Colonic mucosa (tissue), 4 donors: ENCODE results near the gene ACTL6B. TPM values are rescaled to one million over a fixed set of nuclear protein-coding genes. Genes with fewer than 3 reads are reported as not detected.
"Not testable (repeated sequence)": the region's sequence is repeated elsewhere in the genome, so short reads cannot be mapped to it uniquely, and the experiment has no call there.

ENCODE experiments used
- DNase-seq: peaks from one replicate; pipeline ENCODE4 v3.0.0-alpha.2; 2020
- H3K27ac ChIP-seq: fragments of 200-600 bp; one replicate; pipeline ENCODE4 v1.8.0; 2021
- H3K27me3 ChIP-seq: fragments of 200-600 bp; one replicate; pipeline ENCODE4 v1.8.0; 2021
- H3K36me3 ChIP-seq: fragments of 200-600 bp; one replicate; pipeline ENCODE4 v1.8.0; 2021
- H3K4me1 ChIP-seq: fragments of 200-600 bp; one replicate; pipeline ENCODE4 v1.8.0; 2021; ENCODE audit warnings: mild to moderate bottlenecking
- H3K4me3 ChIP-seq: fragments of 200-600 bp; one replicate; pipeline ENCODE4 v1.8.0; 2021
- H3K9ac ChIP-seq, 2 donors: one replicate each; pipeline ENCODE4 v1.7.0; 2013; ENCODE audit warnings: control low read depth in 2 of 2, low read depth in 2 of 2, low read length in 2 of 2
- H3K9me3 ChIP-seq: fragments of 200-600 bp; one replicate; pipeline ENCODE4 v1.8.0; 2021
- intact Hi-C: fragments of 100-400 bp; cut with DNase I; formaldehyde crosslinking; loops from one replicate; pipeline ENCODE4 v1.14.1; 2022
- total RNA-seq, 2 donors: library from RNA; stranded (reverse); fragmentation: NEBNext Ultra II Directional in 1 of 2; extraction: Animal tissue kit (Norgen Biotek cat#: 25700) in 1 of 2; gene quantifications; one replicate each; pipeline ENCODE4 v1.2.1, GENCODE V29; 2021
- TF ChIP-seq, protein P1 (sequence below): fragments of 200-600 bp; IDR thresholded peaks from one replicate; pipeline ENCODE4 v1.8.0; 2022; ENCODE audit warnings: antibody characterized with exemption, mild to moderate bottlenecking
- donor health status: healthy.
- donor health status: DM: no; HTN: no; CAD: no.
- donor health status: DM: no; HTN: no; CAD: no.

ACTL6B gene
- total RNA-seq, 2 donors from 2014 or later, result 0.29 TPM; not detected in 1

DNA sequence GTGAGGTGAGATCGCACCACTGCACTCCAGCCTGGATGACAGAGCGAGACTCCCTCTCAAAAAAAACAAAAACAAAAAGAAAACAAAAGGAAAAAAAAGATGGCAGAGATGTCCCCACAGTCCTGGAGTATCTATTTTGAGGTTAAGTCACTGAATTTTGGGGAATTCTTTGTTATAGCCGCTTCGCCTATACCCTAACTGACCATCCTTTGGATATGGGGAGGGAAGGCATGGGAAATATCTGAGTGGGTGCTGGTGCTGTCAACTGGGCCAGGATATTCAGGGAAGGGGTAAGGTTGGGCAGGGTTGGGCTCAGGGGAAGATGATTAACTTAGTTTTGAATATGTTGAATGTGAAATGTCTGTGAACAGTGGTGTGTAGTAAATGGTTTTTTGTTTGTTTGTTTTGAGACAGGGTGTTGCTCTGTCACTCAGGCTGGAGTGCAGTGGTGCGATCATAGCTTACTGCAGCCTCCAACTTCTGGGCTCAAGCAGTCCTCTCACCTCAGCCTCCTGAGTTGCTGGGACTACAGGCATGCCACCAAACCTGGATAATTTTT lies 9.0 kb upstream of the ACTL6B start:
- Histone ChIP-seq H3K4me1 (no peaks in the 10 kb centered on the region), H3K9ac (no peak overlapping the region), H3K27ac (no peak overlapping the region), H3K27me3 (no peaks in the 10 kb centered on the region), H3K36me3 (no peaks in the 10 kb centered on the region), H3K9me3 (no peaks in the 10 kb centered on the region), H3K4me3 (no peak overlapping the region)
- TF ChIP-seq, protein P1, sequence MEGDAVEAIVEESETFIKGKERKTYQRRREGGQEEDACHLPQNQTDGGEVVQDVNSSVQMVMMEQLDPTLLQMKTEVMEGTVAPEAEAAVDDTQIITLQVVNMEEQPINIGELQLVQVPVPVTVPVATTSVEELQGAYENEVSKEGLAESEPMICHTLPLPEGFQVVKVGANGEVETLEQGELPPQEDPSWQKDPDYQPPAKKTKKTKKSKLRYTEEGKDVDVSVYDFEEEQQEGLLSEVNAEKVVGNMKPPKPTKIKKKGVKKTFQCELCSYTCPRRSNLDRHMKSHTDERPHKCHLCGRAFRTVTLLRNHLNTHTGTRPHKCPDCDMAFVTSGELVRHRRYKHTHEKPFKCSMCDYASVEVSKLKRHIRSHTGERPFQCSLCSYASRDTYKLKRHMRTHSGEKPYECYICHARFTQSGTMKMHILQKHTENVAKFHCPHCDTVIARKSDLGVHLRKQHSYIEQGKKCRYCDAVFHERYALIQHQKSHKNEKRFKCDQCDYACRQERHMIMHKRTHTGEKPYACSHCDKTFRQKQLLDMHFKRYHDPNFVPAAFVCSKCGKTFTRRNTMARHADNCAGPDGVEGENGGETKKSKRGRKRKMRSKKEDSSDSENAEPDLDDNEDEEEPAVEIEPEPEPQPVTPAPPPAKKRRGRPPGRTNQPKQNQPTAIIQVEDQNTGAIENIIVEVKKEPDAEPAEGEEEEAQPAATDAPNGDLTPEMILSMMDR, result no peak
- DNase-seq, result no peak
- intact Hi-C loops, result no loop called here

DNA sequence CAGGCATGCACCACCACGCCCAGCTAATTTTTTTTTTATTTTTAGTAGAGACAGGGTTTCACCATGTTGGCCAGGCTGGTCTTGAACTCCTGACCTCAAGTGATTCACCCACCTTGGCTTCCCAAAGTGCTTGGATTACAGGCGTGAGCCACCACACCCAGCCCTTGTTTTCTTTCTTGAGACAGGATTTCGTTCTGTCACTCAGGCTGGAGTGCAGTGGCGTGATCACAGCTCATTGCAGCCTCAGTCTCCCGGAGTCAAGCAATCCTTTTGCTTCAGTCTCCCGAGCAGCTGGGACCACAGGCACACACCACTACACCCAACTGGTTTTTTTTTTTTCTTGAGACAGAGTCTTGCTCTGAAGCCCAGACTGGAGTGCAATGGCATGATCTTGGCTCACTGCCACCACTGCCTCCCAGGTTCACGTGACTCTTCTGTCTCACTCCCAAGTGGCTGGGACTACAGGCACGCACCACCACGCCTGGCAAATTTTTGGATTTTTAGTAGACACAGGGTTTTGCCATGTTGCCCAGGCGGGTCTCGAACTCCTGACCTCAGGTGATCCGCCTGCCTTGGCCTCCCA lies 6.0 kb upstream of the ACTL6B start:
- H3K4me1 ChIP-seq, H3K4me3 ChIP-seq, H3K9ac ChIP-seq, H3K36me3 ChIP-seq, DNase-seq, intact Hi-C loops, H3K9me3 ChIP-seq, H3K27ac ChIP-seq, H3K27me3 ChIP-seq: not testable (repeated sequence)

DNA sequence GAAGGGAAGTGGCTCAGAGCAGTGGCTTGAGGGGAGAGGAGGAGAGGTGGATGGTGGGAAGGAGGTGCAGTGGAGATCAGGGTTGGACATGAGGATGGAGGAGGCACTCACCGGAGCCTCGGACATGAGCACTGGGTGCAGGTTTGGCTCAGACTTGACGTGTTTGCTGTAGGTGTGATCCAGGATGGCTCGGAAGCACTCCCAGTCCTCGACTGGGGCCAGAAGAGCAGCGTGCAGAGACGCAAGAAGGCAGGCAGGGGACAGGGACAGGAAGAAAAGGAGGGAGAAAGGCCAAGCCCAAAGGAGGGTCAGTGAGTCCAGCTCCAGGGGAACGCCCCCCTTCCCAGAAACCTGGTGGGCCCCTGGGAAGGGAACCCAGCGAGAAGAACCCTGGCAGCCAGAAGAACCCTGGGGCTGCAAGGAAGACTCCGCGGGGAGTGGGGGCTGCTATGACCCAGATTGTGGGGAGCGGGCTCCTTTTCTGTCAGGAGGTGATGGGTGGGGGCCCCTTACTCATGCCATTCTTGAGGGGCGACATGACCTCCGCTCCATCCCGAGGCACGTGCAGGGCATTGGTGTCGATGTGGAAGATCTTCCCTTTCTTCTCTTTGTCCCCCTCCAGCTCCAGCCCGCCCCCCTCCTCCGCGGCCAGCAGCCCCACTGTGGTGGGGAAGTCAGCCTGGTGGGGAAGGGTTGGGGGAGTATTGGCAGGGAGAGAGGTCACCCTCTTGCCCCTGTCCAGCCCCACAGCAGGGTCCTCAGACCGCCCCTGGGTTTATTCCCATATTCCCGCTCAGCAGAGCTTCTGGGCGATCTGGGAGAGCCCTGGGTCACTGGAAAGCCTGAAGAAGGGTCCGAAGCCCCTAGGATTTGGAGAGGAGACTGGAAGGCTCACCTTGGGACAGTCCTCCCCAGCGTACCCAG lies 1.1 kb downstream of the ACTL6B start:
- Histone ChIP-seq H3K36me3 (no peaks in the 10 kb centered on the region), H3K9ac (no peak overlapping the region), H3K27me3 (peaks cover 18% of the 10 kb centered on the region), H3K9me3 (no peaks in the 10 kb centered on the region), H3K4me1 (no peaks in the 10 kb centered on the region), H3K27ac (no peak overlapping the region), H3K4me3 (no peak overlapping the region)
- no peak for DNase-seq
- TF ChIP-seq, protein P1, result no peak
- intact Hi-C loops, result no loop called here

DNA sequence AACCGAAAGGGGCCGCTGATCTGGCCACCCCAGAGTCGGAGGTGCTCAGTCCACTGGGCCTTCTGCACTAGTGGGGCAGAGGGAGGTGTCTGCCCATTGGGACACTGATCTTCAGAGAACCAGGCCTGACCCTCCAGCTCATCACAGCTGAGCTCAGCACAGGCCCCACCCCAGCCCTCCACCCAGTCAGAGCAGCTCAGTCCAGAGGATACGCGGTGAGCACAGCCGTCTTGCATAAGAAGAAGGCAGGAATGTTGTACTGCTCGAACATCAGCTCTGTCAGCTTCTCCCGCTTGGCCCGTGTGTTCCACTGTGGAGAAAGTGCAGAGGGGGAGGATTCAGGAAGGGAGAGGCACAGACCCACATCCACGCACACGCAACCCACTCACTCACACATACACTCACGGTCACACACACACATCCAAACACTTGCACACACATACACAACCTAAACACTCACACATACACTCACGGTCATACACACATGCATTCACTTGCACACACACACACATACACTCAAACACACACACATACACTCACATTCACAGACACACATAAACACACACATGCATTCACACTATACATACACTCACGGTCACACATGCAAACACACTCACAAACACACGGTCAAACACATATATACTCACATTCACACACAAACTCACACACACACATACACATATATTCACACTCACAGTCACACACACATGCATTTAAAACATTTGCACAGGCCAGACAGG lies 6.3 kb downstream of the ACTL6B start:
- H3K4me3 ChIP-seq, result no peak overlapping the region
- peaks cover 6% of the 10 kb centered on the region for H3K27me3 ChIP-seq
- TF ChIP-seq, protein P1, result no peak
- H3K9ac ChIP-seq, result no peak overlapping the region
- no peaks in the 10 kb centered on the region for H3K4me1 ChIP-seq
- H3K27ac ChIP-seq, result no peak overlapping the region
- no peak for DNase-seq
- intact Hi-C loops, result no loop called here
- no peaks in the 10 kb centered on the region for H3K9me3 ChIP-seq
- no peaks in the 10 kb centered on the region for H3K36me3 ChIP-seq

DNA sequence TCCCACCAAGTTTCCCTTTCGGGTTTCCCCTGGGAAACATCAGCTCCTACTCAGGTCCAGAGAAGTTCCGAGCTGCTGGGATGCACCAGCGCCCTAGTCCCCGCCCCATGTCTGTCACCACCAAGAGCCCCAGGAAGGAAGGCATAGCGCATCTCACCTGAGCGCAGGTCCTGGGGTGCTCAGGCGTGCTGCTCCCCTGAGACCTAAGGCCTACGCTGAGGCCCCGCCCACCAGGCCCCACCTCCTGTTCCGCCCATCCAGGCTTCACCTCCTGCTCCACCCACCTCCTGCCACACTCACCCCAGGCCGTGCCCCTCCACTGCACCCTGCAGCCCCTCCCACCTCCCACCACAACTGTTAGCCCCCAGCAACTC lies 13.7 kb downstream of the ACTL6B start:
- Histone ChIP-seq H3K36me3 (no peaks in the 10 kb centered on the region), H3K9me3 (no peaks in the 10 kb centered on the region), H3K4me3 (no peak overlapping the region), H3K4me1 (no peaks in the 10 kb centered on the region), H3K27ac (no peak overlapping the region), H3K9ac (no peak overlapping the region), H3K27me3 (no peaks in the 10 kb centered on the region)
- intact Hi-C loops, result no loop called here
- peak; percentile 36 for DNase-seq
- TF ChIP-seq, protein P1, result no peak
